Mammary epithelial cell (primary cell): ENCODE measurements around the gene WDR75.

ENCODE experiments used
- EZH2 ChIP-seq: IDR thresholded peaks from 2 replicates; pipeline ENCODE4 v1.6.1; 2012; ENCODE audit warnings: low read length, inconsistent platforms, borderline replicate concordance
- TF ChIP-seq, protein P1 (sequence below), 2 donors: IDR thresholded peaks in 1 of 2; conservative IDR thresholded peaks in 1 of 2; 2 replicates each; pipeline ENCODE4 v1.5.1; 2011 to 2012; ENCODE audit warnings: inconsistent platforms in 2 of 2, low read length in 2 of 2, mild to moderate bottlenecking in 2 of 2, control low read depth in 1 of 2, low read depth in 1 of 2; ENCODE audit not compliant: insufficient read depth in 1 of 2; ENCODE audit errors: extremely low read depth in 1 of 2

DNA sequence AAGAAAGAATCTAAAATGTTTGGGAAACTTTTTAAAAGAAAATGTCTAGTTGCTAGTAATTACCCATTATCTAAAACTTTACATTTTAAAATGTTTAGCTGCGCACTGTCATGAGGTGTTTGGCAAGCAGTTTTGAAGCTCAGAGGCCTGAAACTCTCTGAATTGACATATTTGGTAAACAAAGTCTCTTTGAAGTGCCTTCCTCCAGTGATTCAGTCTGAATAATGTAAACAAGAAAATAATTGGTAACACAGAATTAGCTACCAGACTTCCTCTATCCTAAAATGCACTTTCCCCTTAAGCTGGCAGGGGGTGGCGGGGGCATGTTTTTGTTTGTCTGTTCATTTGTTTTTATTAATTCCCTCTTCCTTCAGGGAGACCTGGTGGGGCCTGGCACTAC, 61.4 kb downstream of the WDR75 start:
- TF ChIP-seq EZH2: no peak
- TF ChIP-seq, protein P1, sequence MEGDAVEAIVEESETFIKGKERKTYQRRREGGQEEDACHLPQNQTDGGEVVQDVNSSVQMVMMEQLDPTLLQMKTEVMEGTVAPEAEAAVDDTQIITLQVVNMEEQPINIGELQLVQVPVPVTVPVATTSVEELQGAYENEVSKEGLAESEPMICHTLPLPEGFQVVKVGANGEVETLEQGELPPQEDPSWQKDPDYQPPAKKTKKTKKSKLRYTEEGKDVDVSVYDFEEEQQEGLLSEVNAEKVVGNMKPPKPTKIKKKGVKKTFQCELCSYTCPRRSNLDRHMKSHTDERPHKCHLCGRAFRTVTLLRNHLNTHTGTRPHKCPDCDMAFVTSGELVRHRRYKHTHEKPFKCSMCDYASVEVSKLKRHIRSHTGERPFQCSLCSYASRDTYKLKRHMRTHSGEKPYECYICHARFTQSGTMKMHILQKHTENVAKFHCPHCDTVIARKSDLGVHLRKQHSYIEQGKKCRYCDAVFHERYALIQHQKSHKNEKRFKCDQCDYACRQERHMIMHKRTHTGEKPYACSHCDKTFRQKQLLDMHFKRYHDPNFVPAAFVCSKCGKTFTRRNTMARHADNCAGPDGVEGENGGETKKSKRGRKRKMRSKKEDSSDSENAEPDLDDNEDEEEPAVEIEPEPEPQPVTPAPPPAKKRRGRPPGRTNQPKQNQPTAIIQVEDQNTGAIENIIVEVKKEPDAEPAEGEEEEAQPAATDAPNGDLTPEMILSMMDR (conservative IDR thresholded peaks at IDR 0.05 in 1 of 2, IDR thresholded peaks at IDR 0.05 in 1 of 2; ENCODE audit: extremely low read depth in 1 of 2, insufficient read depth in 1 of 2, low read depth in 1 of 2, low read length in 2 of 2): no peak
